ENCODE results near the gene PTPRN.

- no peak for TF ChIP-seq TAF1 (IDR thresholded peaks at IDR 0.05; ENCODE audit: low read depth)
- TF ChIP-seq, protein P1, sequence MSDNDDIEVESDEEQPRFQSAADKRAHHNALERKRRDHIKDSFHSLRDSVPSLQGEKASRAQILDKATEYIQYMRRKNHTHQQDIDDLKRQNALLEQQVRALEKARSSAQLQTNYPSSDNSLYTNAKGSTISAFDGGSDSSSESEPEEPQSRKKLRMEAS (IDR thresholded peaks at IDR 0.05), result no peak
These were observed 9.8 kb downstream of the PTPRN start for GRCh38 chr2:219299372-219299760.
